Right hindlimb (tissue), 1 donor: ENCODE measurements around the gene MGRN1.

Experiments used
- DNase-seq: peaks from one replicate; pipeline ENCODE4 v3.0.0-alpha.2; 2018

MGRN1 gene

GRCh38 chr16:4624015-4624826 is at the start of gene MGRN1:
TSS of gene MGRN1 (plus strand) at chr16:4624826. CDS start at chr16:4624961, 135 bp downstream.
- peak; percentile 98 for DNase-seq

GRCh38 chr16:4574919-4575705 is 49.5 kb upstream of the MGRN1 start:
- DNase-seq = no peak

GRCh38 chr16:4576008-4576407 is 48.6 kb upstream of the MGRN1 start:
- no peak for DNase-seq

- no peak for DNase-seq
Observed at GRCh38 chr16:4578961-4579530, 45.6 kb upstream of the MGRN1 start.

- DNase-seq = no peak
Observed at GRCh38 chr16:4580250-4580649, 44.4 kb upstream of the MGRN1 start.

- no peak for DNase-seq
Observed at GRCh38 chr16:4583906-4584305, 40.7 kb upstream of the MGRN1 start.

GRCh38 chr16:4586291-4586690 is 38.3 kb upstream of the MGRN1 start:
- DNase-seq = no peak

- no peak for DNase-seq
Observed at GRCh38 chr16:4588386-4588785, 36.2 kb upstream of the MGRN1 start.

- no peak for DNase-seq
Observed at GRCh38 chr16:4588961-4589360, 35.7 kb upstream of the MGRN1 start.

- no peak for DNase-seq
Observed at GRCh38 chr16:4591191-4591590, 33.4 kb upstream of the MGRN1 start.

- no peak for DNase-seq
Observed at GRCh38 chr16:4591706-4592470, 32.7 kb upstream of the MGRN1 start.

- DNase-seq = peak; percentile 72
Observed at GRCh38 chr16:4593086-4593485, 31.5 kb upstream of the MGRN1 start.

- DNase-seq = no peak
Observed at GRCh38 chr16:4594433-4595410, 29.9 kb upstream of the MGRN1 start.

- no peak for DNase-seq
Observed at GRCh38 chr16:4597174-4597573, 27.5 kb upstream of the MGRN1 start.

- DNase-seq = no peak
Observed at GRCh38 chr16:4599037-4599436, 25.6 kb upstream of the MGRN1 start.

GRCh38 chr16:4599545-4599944 is 25.1 kb upstream of the MGRN1 start:
- DNase-seq = no peak

GRCh38 chr16:4601036-4601863 is 23.4 kb upstream of the MGRN1 start:
- peak; percentile 85 for DNase-seq

GRCh38 chr16:4601864-4602186 is 22.8 kb upstream of the MGRN1 start:
- no peak for DNase-seq

- no peak for DNase-seq
Observed at GRCh38 chr16:4602331-4602730, 22.3 kb upstream of the MGRN1 start.

GRCh38 chr16:4603624-4604170 is 20.9 kb upstream of the MGRN1 start:
- no peak for DNase-seq

GRCh38 chr16:4604401-4604800 is 20.2 kb upstream of the MGRN1 start:
- DNase-seq = no peak
